Keratinocyte (primary cell): ENCODE results near the gene GFRA3. TPM values are rescaled to one million over a fixed set of nuclear protein-coding genes. Genes with fewer than 3 reads are reported as not detected.

Experiments
- DNase-seq: peaks from one replicate; pipeline ENCODE4 v3.0.0-alpha.2; 2011; ENCODE audit warnings: low read depth, missing footprints, low spot score
- FAIRE-seq: peaks from 2 replicates; lab custom pipeline; 2011; peaks lifted over from hg19 to GRCh38; lab: Jason Lieb, UNC
- H2AFZ ChIP-seq: 2 replicates; pipeline ENCODE4 v1.6.0; 2012; ENCODE audit warnings: low read length, control low read depth, inconsistent platforms; ENCODE audit not compliant: control insufficient read depth
- H3K27ac ChIP-seq: 2 replicates; pipeline ENCODE4 v1.5.1; 2011; ENCODE audit warnings: low read length; ENCODE audit not compliant: control insufficient read depth, insufficient read depth
- H3K27me3 ChIP-seq: 3 replicates; pipeline ENCODE4 v1.6.0; 2011; ENCODE audit warnings: low read length; ENCODE audit not compliant: control insufficient read depth, insufficient read depth; ENCODE audit errors: extremely low read depth
- H3K36me3 ChIP-seq, 2 experiments: 2 replicates in 1 of 2; 3 replicates in 1 of 2; pipeline ENCODE4 v1.5.1; 2011; ENCODE audit warnings: low read length in 2 of 2, mild to moderate bottlenecking in 1 of 2; ENCODE audit not compliant: control insufficient read depth in 2 of 2, insufficient read depth in 2 of 2; ENCODE audit errors: extremely low read depth in 1 of 2
- H3K4me1 ChIP-seq: 3 replicates; pipeline ENCODE4 v1.5.1; 2011; ENCODE audit warnings: low read length; ENCODE audit not compliant: control insufficient read depth, insufficient read depth; ENCODE audit errors: extremely low read depth
- H3K4me2 ChIP-seq: 3 replicates; pipeline ENCODE4 v1.6.0; 2011; ENCODE audit warnings: low read depth, low read length; ENCODE audit not compliant: control insufficient read depth, insufficient read depth; ENCODE audit errors: extremely low read depth
- H3K4me3 ChIP-seq, 3 experiments: fragments of 200-600 bp in 1 of 3; sonication (generic) in 1 of 3; 2 replicates in 2 of 3; 3 replicates in 1 of 3; pipeline ENCODE4 v1.5.1; 2011 to 2016; ENCODE audit warnings: low read length in 3 of 3, mild to moderate bottlenecking in 3 of 3, control low read depth in 2 of 3, inconsistent platforms in 1 of 3, low read depth in 1 of 3, mixed read lengths in 1 of 3, mixed run types in 1 of 3, moderate library complexity in 1 of 3; ENCODE audit not compliant: control insufficient read depth in 2 of 3, insufficient read depth in 2 of 3; ENCODE audit errors: extremely low read depth in 1 of 3
- H3K79me2 ChIP-seq: 2 replicates; pipeline ENCODE4 v1.6.0; 2012; ENCODE audit warnings: low read length; ENCODE audit not compliant: control insufficient read depth, insufficient read depth
- H3K9ac ChIP-seq: 3 replicates; pipeline ENCODE4 v1.6.0; 2011; ENCODE audit warnings: low read length; ENCODE audit not compliant: control insufficient read depth, insufficient read depth; ENCODE audit errors: extremely low read depth
- H3K9me1 ChIP-seq: 3 replicates; pipeline ENCODE4 v1.6.0; 2011; ENCODE audit warnings: low read length; ENCODE audit not compliant: control insufficient read depth, insufficient read depth; ENCODE audit errors: extremely low read depth
- H3K9me3 ChIP-seq: 2 replicates; pipeline ENCODE4 v1.5.1; 2012; ENCODE audit warnings: low read depth, low read length; ENCODE audit not compliant: control insufficient read depth
- H4K20me1 ChIP-seq: 3 replicates; pipeline ENCODE4 v1.6.0; 2011; ENCODE audit warnings: low read length; ENCODE audit not compliant: control insufficient read depth, insufficient read depth; ENCODE audit errors: extremely low read depth
- EZH2 ChIP-seq: IDR thresholded peaks from one replicate; pipeline ENCODE4 v1.6.1; 2012; ENCODE audit warnings: inconsistent platforms, mild to moderate bottlenecking, low read length, moderate library complexity
- dilution Hi-C: fragments of 300-500 bp; cut with MboI; formaldehyde crosslinking; loops from one replicate; pipeline ENCODE4 v1.7.0; 2020; ENCODE audit warnings: low sequenced_read_pairs; ENCODE audit not compliant: extremely low pct_ligation_motif_present
- polyA plus RNA-seq, 5 experiments: library from polyadenylated mRNA; depleted of rRNA in 3 of 5; stranded (reverse) in 3 of 5; stranded (forward) in 1 of 5; unstranded in 1 of 5; fragments of >200 nt; gene quantifications; 1 replicate in 1 of 5; 2 replicates in 3 of 5; 3 replicates in 1 of 5; pipeline versions ENCODE4 v1.2.1 to v1.2.3, GENCODE V29; 2011 to 2012; ENCODE audit warnings: missing spikeins in 2 of 5, low read depth in 1 of 5, low replicate concordance in 1 of 5
- TF ChIP-seq, protein P1 (sequence below), 3 experiments: IDR thresholded peaks in 1 of 3; conservative IDR thresholded peaks in 1 of 3; optimal IDR thresholded peaks in 1 of 3; 2 replicates in 2 of 3; 3 replicates in 1 of 3; pipeline versions ENCODE3 to v1.5.1; 2011; ENCODE audit warnings: low read length in 3 of 3, mild to moderate bottlenecking in 3 of 3, moderate library complexity in 2 of 3, control low read depth in 1 of 3, inconsistent platforms in 1 of 3; ENCODE audit not compliant: insufficient read depth in 2 of 3; ENCODE audit errors: extremely low read depth in 1 of 3

GFRA3 gene
- polyA plus RNA-seq, 1 donor (not counting 4 experiments of a cell fraction or from before 2014, with no cell fraction given) = not detected

DNA sequence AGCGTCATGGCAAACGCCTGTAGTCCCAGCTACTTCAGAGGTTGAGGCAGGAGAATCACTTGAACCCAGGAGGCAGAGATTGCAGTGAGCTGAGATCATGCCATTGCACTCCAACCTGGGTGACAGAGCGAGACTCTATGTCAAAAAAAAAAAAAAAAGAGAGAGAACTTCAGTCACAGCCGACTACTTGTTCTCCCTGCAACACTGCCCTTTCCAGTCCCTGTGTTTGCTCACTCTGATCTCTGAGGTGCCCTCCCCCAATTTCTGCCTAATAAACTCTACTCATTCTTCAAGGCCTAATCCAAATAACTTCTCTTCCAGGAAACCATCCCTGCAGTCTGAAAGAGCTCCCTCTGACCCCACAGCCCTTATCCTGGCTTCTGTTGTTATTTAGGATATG, 28.1 kb downstream of the GFRA3 start:
- Histone ChIP-seq H3K36me3 (no peaks in the 10 kb centered on the region), H3K27me3 (peaks cover 29% of the 10 kb centered on the region), H2AFZ (no peak overlapping the region), H3K9me3 (no peaks in the 10 kb centered on the region), H3K79me2 (no peaks in the 10 kb centered on the region), H3K9me1 (no peaks in the 10 kb centered on the region), H3K9ac (no peak overlapping the region), H3K4me2 (no peak overlapping the region), H4K20me1 (no peaks in the 10 kb centered on the region), H3K27ac (no peak overlapping the region), H3K4me3 (no peak overlapping the region), H3K4me1 (peaks cover 2% of the 10 kb centered on the region)
- FAIRE-seq (no peak), DNase-seq (no peak)
- dilution Hi-C loops = no loop called here
- TF ChIP-seq EZH2 = no peak
- TF ChIP-seq, protein P1, sequence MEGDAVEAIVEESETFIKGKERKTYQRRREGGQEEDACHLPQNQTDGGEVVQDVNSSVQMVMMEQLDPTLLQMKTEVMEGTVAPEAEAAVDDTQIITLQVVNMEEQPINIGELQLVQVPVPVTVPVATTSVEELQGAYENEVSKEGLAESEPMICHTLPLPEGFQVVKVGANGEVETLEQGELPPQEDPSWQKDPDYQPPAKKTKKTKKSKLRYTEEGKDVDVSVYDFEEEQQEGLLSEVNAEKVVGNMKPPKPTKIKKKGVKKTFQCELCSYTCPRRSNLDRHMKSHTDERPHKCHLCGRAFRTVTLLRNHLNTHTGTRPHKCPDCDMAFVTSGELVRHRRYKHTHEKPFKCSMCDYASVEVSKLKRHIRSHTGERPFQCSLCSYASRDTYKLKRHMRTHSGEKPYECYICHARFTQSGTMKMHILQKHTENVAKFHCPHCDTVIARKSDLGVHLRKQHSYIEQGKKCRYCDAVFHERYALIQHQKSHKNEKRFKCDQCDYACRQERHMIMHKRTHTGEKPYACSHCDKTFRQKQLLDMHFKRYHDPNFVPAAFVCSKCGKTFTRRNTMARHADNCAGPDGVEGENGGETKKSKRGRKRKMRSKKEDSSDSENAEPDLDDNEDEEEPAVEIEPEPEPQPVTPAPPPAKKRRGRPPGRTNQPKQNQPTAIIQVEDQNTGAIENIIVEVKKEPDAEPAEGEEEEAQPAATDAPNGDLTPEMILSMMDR (optimal IDR thresholded peaks at IDR 0.05 in 1 of 3, IDR thresholded peaks at IDR 0.05 in 1 of 3, conservative IDR thresholded peaks at IDR 0.05 in 1 of 3; ENCODE audit: extremely low read depth in 1 of 3, insufficient read depth in 2 of 3, low read length in 3 of 3) = no peak

DNA sequence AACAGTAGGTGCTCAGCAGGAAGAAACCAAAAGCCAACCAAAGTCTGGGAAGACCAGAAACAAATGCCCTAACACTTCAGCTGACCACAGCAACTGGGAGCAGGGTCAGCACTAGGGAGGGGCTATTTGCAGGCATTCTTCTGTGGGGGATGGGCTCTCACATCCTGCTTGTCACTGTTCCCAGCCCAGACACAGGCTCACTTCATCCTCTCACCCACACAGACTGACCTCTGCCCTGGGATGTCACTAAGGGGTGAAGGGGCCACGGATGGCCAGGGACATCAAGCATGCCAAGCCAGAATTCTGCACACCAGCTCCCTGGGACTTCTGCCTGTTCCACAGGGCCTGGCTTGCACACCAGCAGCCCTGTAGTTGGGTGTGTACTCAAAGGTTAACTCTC, 28.7 kb downstream of the GFRA3 start:
- Histone ChIP-seq H3K36me3 (no peaks in the 10 kb centered on the region), H4K20me1 (no peaks in the 10 kb centered on the region), H3K27ac (no peak overlapping the region), H3K4me3 (no peak overlapping the region), H3K9ac (no peak overlapping the region), H3K79me2 (no peaks in the 10 kb centered on the region), H3K4me2 (no peak overlapping the region), H3K4me1 (peaks cover 3% of the 10 kb centered on the region), H3K27me3 (peaks cover 35% of the 10 kb centered on the region), H2AFZ (no peak overlapping the region), H3K9me1 (no peaks in the 10 kb centered on the region), H3K9me3 (no peaks in the 10 kb centered on the region)
- TF ChIP-seq, protein P1 (optimal IDR thresholded peaks at IDR 0.05 in 1 of 3, IDR thresholded peaks at IDR 0.05 in 1 of 3, conservative IDR thresholded peaks at IDR 0.05 in 1 of 3; ENCODE audit: extremely low read depth in 1 of 3, insufficient read depth in 2 of 3, low read length in 3 of 3) = no peak
- TF ChIP-seq EZH2 = no peak
- no peak for FAIRE-seq
- dilution Hi-C loops = no loop called here
- DNase-seq = no peak
